Endothelial cell of umbilical vein (primary cell): Measurements from ENCODE around the gene PSIP1. TPM values are rescaled to one million over a fixed set of nuclear protein-coding genes. Genes with fewer than 3 reads are reported as not detected.

ENCODE experiments used
- BruUV-seq: library from RNA; stranded (reverse); fragments of 400-500 nt; replicated peaks from 2 replicates; lab custom pipeline; 2021; lab: Mats Ljungman, UMichigan
- CTCF ChIA-PET: fragments of 300-600, 350-600 bp; sonication (Branson Sonifier 250); formaldehyde crosslinking; loops from one replicate; lab custom pipeline; 2021; ENCODE audit warnings: antibody characterized with exemption, inconsistent platforms; lab: Charles Lee
- POLR2A ChIA-PET: fragments of 300-600, 350-600 bp; sonication (Branson Sonifier 250); formaldehyde crosslinking; loops from one replicate; lab custom pipeline; 2021; ENCODE audit warnings: antibody characterized with exemption, inconsistent platforms; lab: Charles Lee
- DNase-seq: peaks from one replicate; pipeline ENCODE4 v3.0.0-alpha.2; 2011; ENCODE audit warnings: low read depth, low spot score
- FAIRE-seq: peaks from 2 replicates; lab custom pipeline; 2011; peaks lifted over from hg19 to GRCh38; lab: Jason Lieb, UNC
- H2AFZ ChIP-seq: 2 replicates; pipeline ENCODE4 v1.6.0; 2012; ENCODE audit warnings: low read depth, low read length, control low read depth, inconsistent platforms
- H3K27ac ChIP-seq: 2 replicates; pipeline ENCODE4 v1.5.1; 2011; ENCODE audit warnings: low read depth, mild to moderate bottlenecking, control low read depth, low read length, moderate library complexity; ENCODE audit not compliant: insufficient read depth
- H3K27me3 ChIP-seq, 2 experiments: 2 replicates each; pipeline versions ENCODE4 v1.6.0 to v1.6.1; 2011; ENCODE audit warnings: low read length in 2 of 2, mixed read lengths in 1 of 2; ENCODE audit not compliant: control insufficient read depth in 2 of 2, insufficient read depth in 2 of 2
- H3K36me3 ChIP-seq, 2 experiments: 2 replicates in 1 of 2; 3 replicates in 1 of 2; pipeline ENCODE4 v1.5.1; 2011; ENCODE audit warnings: low read length in 2 of 2, mild to moderate bottlenecking in 1 of 2, moderate library complexity in 1 of 2; ENCODE audit not compliant: control insufficient read depth in 2 of 2, insufficient read depth in 2 of 2; ENCODE audit errors: extremely low read depth in 1 of 2
- H3K4me1 ChIP-seq: 3 replicates; pipeline ENCODE4 v1.5.1; 2011; ENCODE audit warnings: mild to moderate bottlenecking, low read length; ENCODE audit not compliant: control insufficient read depth, insufficient read depth; ENCODE audit errors: extremely low read depth
- H3K4me2 ChIP-seq: 2 replicates; pipeline ENCODE4 v1.6.1; 2011; ENCODE audit warnings: low read length, control low read depth, mixed read lengths; ENCODE audit not compliant: insufficient read depth
- H3K4me3 ChIP-seq, 3 experiments: fragments of 200-600 bp in 1 of 3; sonication (generic), shearing (Covaris generic) in 1 of 3; replicated peaks in 1 of 3; 2 replicates each; pipeline ENCODE4 v1.5.1; 2011 to 2016; ENCODE audit warnings: control low read depth in 3 of 3, low read length in 3 of 3, mild to moderate bottlenecking in 2 of 3, inconsistent platforms in 1 of 3, low read depth in 1 of 3, moderate library complexity in 1 of 3; ENCODE audit not compliant: insufficient read depth in 1 of 3
- H3K79me2 ChIP-seq: 2 replicates; pipeline ENCODE4 v1.6.0; 2012; ENCODE audit warnings: low read length, inconsistent platforms; ENCODE audit not compliant: control insufficient read depth, insufficient read depth
- H3K9ac ChIP-seq: replicated peaks from 2 replicates; pipeline ENCODE3; 2011; ENCODE audit warnings: low read length, control low read depth; ENCODE audit not compliant: insufficient read depth; ENCODE audit errors: extremely low read depth
- H3K9me1 ChIP-seq: replicated peaks from 3 replicates; pipeline ENCODE4 v1.6.0; 2011; ENCODE audit warnings: mild to moderate bottlenecking, low read length; ENCODE audit not compliant: control insufficient read depth, insufficient read depth; ENCODE audit errors: extremely low read depth
- H3K9me3 ChIP-seq: replicated peaks from 2 replicates; pipeline ENCODE4 v1.5.1; 2012; ENCODE audit warnings: low read length, inconsistent platforms; ENCODE audit not compliant: control insufficient read depth, insufficient read depth
- H4K20me1 ChIP-seq: replicated peaks from 2 replicates; pipeline ENCODE3; 2011; ENCODE audit warnings: mild to moderate bottlenecking, low read length; ENCODE audit not compliant: control insufficient read depth, insufficient read depth; ENCODE audit errors: extremely low read depth
- CTCF ChIP-seq, 2 donors: IDR thresholded peaks; 1 replicate in 1 of 2; 2 replicates in 1 of 2; pipeline ENCODE4 v1.5.1; 2011; ENCODE audit warnings: low read length in 2 of 2, mild to moderate bottlenecking in 2 of 2, moderate library complexity in 2 of 2, control low read depth in 1 of 2, inconsistent platforms in 1 of 2, low read depth in 1 of 2; ENCODE audit not compliant: insufficient read depth in 1 of 2; ENCODE audit errors: extremely low read depth in 1 of 2
- EZH2 ChIP-seq: IDR thresholded peaks from 2 replicates; pipeline ENCODE4 v1.6.1; 2012; ENCODE audit warnings: borderline replicate concordance, low read depth, mild to moderate bottlenecking, moderate library complexity, low read length, inconsistent platforms; ENCODE audit not compliant: severe bottlenecking
- FOS ChIP-seq: IDR thresholded peaks from 2 replicates; pipeline ENCODE4 v1.6.1; 2011; ENCODE audit warnings: mild to moderate bottlenecking, low read length, moderate library complexity, borderline replicate concordance; ENCODE audit not compliant: insufficient read depth
- GATA2 ChIP-seq: IDR thresholded peaks from 2 replicates; pipeline ENCODE4 v1.7.0; 2011; ENCODE audit warnings: low read depth, mild to moderate bottlenecking, moderate library complexity, mixed read lengths, low read length; ENCODE audit not compliant: insufficient read length, insufficient read depth
- JUN ChIP-seq: IDR thresholded peaks from 2 replicates; pipeline ENCODE4 v1.6.1; 2011; ENCODE audit warnings: borderline replicate concordance, low read depth; ENCODE audit not compliant: insufficient read length, insufficient read depth
- MAX ChIP-seq: IDR thresholded peaks from 2 replicates; pipeline ENCODE4 v1.6.1; 2011; ENCODE audit not compliant: insufficient read depth, insufficient read length
- MYC ChIP-seq: IDR thresholded peaks from one replicate; pipeline ENCODE4 v1.6.1; 2011; ENCODE audit warnings: mild to moderate bottlenecking, low read depth, low read length
- POLR2A ChIP-seq: IDR thresholded peaks from 2 replicates; pipeline ENCODE4 v1.6.1; 2012; ENCODE audit warnings: low read depth, mild to moderate bottlenecking, control low read depth, low read length
- POLR2AphosphoS5 ChIP-seq: IDR thresholded peaks from 2 replicates; pipeline ENCODE4 v1.6.1; 2012; ENCODE audit warnings: low read depth, mild to moderate bottlenecking, control low read depth, low read length, moderate library complexity; ENCODE audit not compliant: insufficient read depth
- dilution Hi-C: fragments of 300-500 bp; cut with MboI; formaldehyde crosslinking; loops from one replicate; pipeline ENCODE4 v1.15.0; 2019; ENCODE audit warnings: low sequenced_read_pairs; ENCODE audit not compliant: extremely low pct_ligation_motif_present
- intact Hi-C: fragments of 100-400 bp; cut with micrococcal nuclease; formaldehyde crosslinking; loops from one replicate; pipeline ENCODE4 v1.10.0; 2022
- polyA plus RNA-seq, 4 experiments: library from polyadenylated mRNA; depleted of rRNA in 3 of 4; stranded (reverse) in 3 of 4; unstranded in 1 of 4; fragments of >200 nt; gene quantifications; 2 replicates each; pipeline versions ENCODE4 v1.2.1 to v1.2.3, GENCODE V29; 2011 to 2012; ENCODE audit warnings: missing spikeins in 1 of 4
- total RNA-seq: library from RNA; stranded (reverse); gene quantifications from 2 replicates; pipeline ENCODE4 v1.2.3, GENCODE V29; 2021

The PSIP1 gene
- total and polyA plus RNA-seq, 2 donors (not counting 3 experiments of a cell fraction or from before 2014, with no cell fraction given) = 12.9 to 76.7 TPM

- H3K27me3 ChIP-seq = no peaks in the 10 kb centered on the region
- no peak for TF ChIP-seq POLR2A
- TF ChIP-seq FOS = no peak
- TF ChIP-seq POLR2AphosphoS5 = no peak
- TF ChIP-seq GATA2 = no peak
- no peak for TF ChIP-seq MYC
- peak overlapping the region; percentile 95 for H2AFZ ChIP-seq
- peak overlapping the region; percentile 80 for H3K27ac ChIP-seq
- H3K4me2 ChIP-seq = peak overlapping the region; percentile 97
- H3K79me2 ChIP-seq = peaks cover 42% of the 10 kb centered on the region
- H4K20me1 ChIP-seq = peaks cover 2% of the 10 kb centered on the region
- no peaks in the 10 kb centered on the region for H3K9me3 ChIP-seq
- FAIRE-seq (no peak), DNase-seq (no peak)
- H3K9me1 ChIP-seq = no peaks in the 10 kb centered on the region
- H3K9ac ChIP-seq = peak overlapping the region; percentile 89
- POLR2A ChIA-PET = no interaction called here
- peaks cover 3 to 7% of the 10 kb centered on the region in 2 experiments for H3K36me3 ChIP-seq
- CTCF ChIA-PET = interaction anchor here (2.4 kb wide), 1 partner anchor 144 kb away, joined by 9 read pairs; no protein-coding TSS in a partner anchor
- intact Hi-C loops (loop anchor here (1.0 to 5.0 kb wide), 9 partner anchors 115 to 430 kb away; partner anchors contain the start of genes CCDC171 and TTC39B), dilution Hi-C loops (no loop called here)
- peak overlapping the region; percentile 56 to 100 (median 94) for H3K4me3 ChIP-seq
- H3K4me1 ChIP-seq = peaks cover 11% of the 10 kb centered on the region
- TSS peak; percentile 95 for BruUV-seq
These were observed 88.8 kb downstream of the PSIP1 start for GRCh38 chr9:15421990-15422371.

- Histone ChIP-seq H4K20me1 (peaks cover 2% of the 10 kb centered on the region), H3K9me3 (no peaks in the 10 kb centered on the region), H3K36me3 (peaks cover 3 to 6% of the 10 kb centered on the region in 2 experiments), H2AFZ (peak overlapping the region; percentile 95), H3K79me2 (peaks cover 38% of the 10 kb centered on the region), H3K4me1 (peaks cover 11% of the 10 kb centered on the region), H3K9ac (no peak overlapping the region), H3K9me1 (no peaks in the 10 kb centered on the region), H3K27me3 (no peaks in the 10 kb centered on the region), H3K27ac (no peak overlapping the region), H3K4me3 (no peak overlapping the region), H3K4me2 (no peak overlapping the region)
- dilution Hi-C loops (no loop called here), intact Hi-C loops (loop anchor here (5.0 kb wide), 2 partner anchors 264 to 429 kb away; no protein-coding TSS in a partner anchor)
- BruUV-seq = no TSS peak
- POLR2A ChIA-PET = no interaction called here
- no peak for FAIRE-seq
- no peak for DNase-seq
- CTCF ChIA-PET = interaction anchor here (2.4 kb wide), 1 partner anchor 144 kb away, joined by 9 read pairs; no protein-coding TSS in a partner anchor
- TF ChIP-seq CTCF (IDR thresholded peaks at IDR 0.05; ENCODE audit: extremely low read depth in 1 of 2, insufficient read depth in 1 of 2, low read depth in 1 of 2, low read length in 2 of 2) = no peak
- TF ChIP-seq EZH2 = no peak
- no peak for TF ChIP-seq MYC
- no peak for TF ChIP-seq MAX
- no peak for TF ChIP-seq POLR2A
- TF ChIP-seq FOS = no peak
- no peak for TF ChIP-seq JUN
- no peak for TF ChIP-seq POLR2AphosphoS5
- no peak for TF ChIP-seq GATA2
These were observed 89.2 kb downstream of the PSIP1 start for GRCh38 chr9:15421532-15421931.
